Measurements from ENCODE around the gene SLC1A7. TPM values are rescaled to one million over a fixed set of nuclear protein-coding genes. Genes with fewer than 3 reads are reported as not detected.

SLC1A7 gene
- total and polyA plus RNA-seq, 2 experiments from 2014 or later: not detected

GRCh38 chr1:53148123-53148522 lies 5.7 kb upstream of the SLC1A7 start:
- Histone ChIP-seq H3K9me2 (ENCODE audit: insufficient read depth) (no peaks in the 10 kb centered on the region), H3K4me2 (no peak overlapping the region), H3K36me3 (ENCODE audit: insufficient read depth) (no peaks in the 10 kb centered on the region), H3K4me3 (no peak overlapping the region), H2AFZ (0 out of 2 replicates have a peak overlapping the region, but pooled peaks have one; percentile 38), H3K27ac (ENCODE audit: low read depth) (no peak overlapping the region), H3K4me1 (ENCODE audit: insufficient read depth) (no peaks in the 10 kb centered on the region), H3K79me2 (replicated peaks; ENCODE audit: insufficient read depth) (no peaks in the 10 kb centered on the region), H4K20me1 (replicated peaks; ENCODE audit: insufficient read depth) (no peaks in the 10 kb centered on the region), H3F3A (replicated peaks; ENCODE audit: low read depth) (no peaks in the 10 kb centered on the region), H3K27me3 (ENCODE audit: insufficient read depth) (no peaks in the 10 kb centered on the region)
- Mint-ChIP-seq H3K9me3 (no peaks in the 10 kb centered on the region), H3K4me3 (no peak overlapping the region), H3K4me1 (peaks cover 3% of the 10 kb centered on the region; the same call in 2 of the 3 replicates), H3K36me3 (ENCODE audit: low read depth) (no peaks in the 10 kb centered on the region), H3K27ac (no peak overlapping the region), H3K27me3 (ENCODE audit: insufficient read depth, low read depth, poor library complexity) (peaks cover 3% of the 10 kb centered on the region)
- ATAC-seq: no peak
- no peak for TF ChIP-seq STAT1 (IDR thresholded peaks at IDR 0.05; ENCODE audit: unreplicated experiment)
- no peak for TF ChIP-seq JUNB (IDR thresholded peaks at IDR 0.05; ENCODE audit: unreplicated experiment)
- no peak for TF ChIP-seq EZH2phosphoT487 (IDR thresholded peaks at IDR 0.05; ENCODE audit: unreplicated experiment)
- DNase-seq (ENCODE audit: low spot score): no peak

- H3K36me3 Mint-ChIP-seq (ENCODE audit: low read depth): no peaks in the 10 kb centered on the region
- no peak overlapping the region for H3K27ac ChIP-seq (ENCODE audit: low read depth)
- no peaks in the 10 kb centered on the region for H3K4me1 ChIP-seq (ENCODE audit: insufficient read depth)
- no peaks in the 10 kb centered on the region for H3F3A ChIP-seq (replicated peaks; ENCODE audit: low read depth)
- no peak overlapping the region for H3K4me2 ChIP-seq
- no peak for DNase-seq (ENCODE audit: low spot score)
- H3K4me3 Mint-ChIP-seq: no peak overlapping the region
- no peaks in the 10 kb centered on the region for H3K9me2 ChIP-seq (ENCODE audit: insufficient read depth)
- H3K9me3 Mint-ChIP-seq: no peaks in the 10 kb centered on the region
- ATAC-seq: no peak
- H4K20me1 ChIP-seq (replicated peaks; ENCODE audit: insufficient read depth): no peaks in the 10 kb centered on the region
- no peak overlapping the region for H3K4me3 ChIP-seq
- H3K36me3 ChIP-seq (ENCODE audit: insufficient read depth): no peaks in the 10 kb centered on the region
- H3K27me3 Mint-ChIP-seq (ENCODE audit: insufficient read depth, low read depth, poor library complexity): peaks cover 3% of the 10 kb centered on the region
- peak overlapping the region; percentile 38 for H2AFZ ChIP-seq
- H3K79me2 ChIP-seq (replicated peaks; ENCODE audit: insufficient read depth): no peaks in the 10 kb centered on the region
- no peaks in the 10 kb centered on the region for H3K27me3 ChIP-seq (ENCODE audit: insufficient read depth)
- H3K4me1 Mint-ChIP-seq: peaks cover 3% of the 10 kb centered on the region; the same call in 2 of the 3 replicates
- no peak overlapping the region for H3K27ac Mint-ChIP-seq
- no peak for TF ChIP-seq POLR2AphosphoS5 (IDR thresholded peaks at IDR 0.05; ENCODE audit: low read depth)
- TF ChIP-seq CTCF (conservative IDR thresholded peaks at IDR 0.05; ENCODE audit: low read depth in 2 of 2): no peak
- no peak for TF ChIP-seq CREB1 (CRISPR knock-in tag; IDR thresholded peaks at IDR 0.05; ENCODE audit: low read depth)
- TF ChIP-seq ETS1 (IDR thresholded peaks at IDR 0.05): no peak
- TF ChIP-seq ZNF114 (CRISPR knock-in tag; IDR thresholded peaks at IDR 0.05): no peak
- no peak for TF ChIP-seq STAT1 (IDR thresholded peaks at IDR 0.05; ENCODE audit: unreplicated experiment)
- TF ChIP-seq ZNF331 (CRISPR knock-in tag; IDR thresholded peaks at IDR 0.05; ENCODE audit: low read depth): no peak
- TF ChIP-seq ZNF462 (CRISPR knock-in tag; IDR thresholded peaks at IDR 0.05): no peak
- no peak for TF ChIP-seq EZH2 (IDR thresholded peaks at IDR 0.05; ENCODE audit: low read depth, unreplicated experiment)
- no peak for TF ChIP-seq NANOG (IDR thresholded peaks at IDR 0.05; ENCODE audit: borderline replicate concordance)
Measured at GRCh38 chr1:53147174-53147573, 4.7 kb upstream of the SLC1A7 start.
